Esophagus muscularis mucosa (tissue), 3 donors: ENCODE data around the gene STAT5B.

Source experiments
- POLR2A ChIP-seq: fragments of 450-650 bp; IDR thresholded peaks from one replicate; pipeline ENCODE4 v1.6.1; 2017; ENCODE audit warnings: antibody characterized with exemption, moderate library complexity, mild to moderate bottlenecking, low read depth
- POLR2AphosphoS5 ChIP-seq, 2 donors: sonication (generic); formaldehyde crosslinking; IDR thresholded peaks; one replicate each; pipeline ENCODE4 v1.6.1; 2017; ENCODE audit warnings: antibody characterized with exemption in 2 of 2
- TF ChIP-seq, protein P1 (sequence below), 3 experiments: fragments of 200-600 bp in 2 of 3; fragments of 450-650 bp in 1 of 3; sonication (generic) in 2 of 3; IDR thresholded peaks; one replicate each; pipeline ENCODE4 v1.5.1; 2017 to 2019; ENCODE audit warnings: antibody characterized with exemption in 3 of 3, mild to moderate bottlenecking in 2 of 3, moderate library complexity in 1 of 3

DNA sequence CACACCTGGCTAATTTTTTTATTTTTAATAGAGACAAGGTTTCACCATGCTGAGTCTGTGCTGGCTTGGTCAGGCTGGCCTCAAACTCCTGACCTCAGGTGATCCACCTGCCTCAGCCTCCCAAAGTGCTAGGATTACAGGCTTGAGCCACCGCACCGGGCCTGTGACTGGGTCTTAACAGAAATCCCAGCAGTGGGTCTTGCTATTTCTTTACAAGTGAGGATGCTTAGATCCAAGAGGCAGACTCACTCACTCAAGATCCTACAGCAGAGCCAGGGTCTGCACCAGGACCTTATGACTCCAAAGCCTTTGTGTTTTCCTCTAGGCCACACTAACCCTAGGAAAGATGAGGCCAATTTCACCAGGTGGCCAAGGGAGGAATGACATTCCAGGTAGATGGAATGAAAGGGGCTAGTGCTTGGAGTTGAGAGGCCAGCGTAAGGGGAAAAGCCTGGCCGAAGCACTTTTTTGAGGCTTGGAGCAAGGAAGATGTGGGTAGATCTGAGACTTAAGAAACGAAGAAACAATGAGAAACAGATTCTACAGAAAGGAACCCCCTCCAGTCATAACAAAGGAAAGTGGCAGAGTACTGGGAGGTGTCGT lies 6.4 kb upstream of the STAT5B start:
- TF ChIP-seq, protein P1, sequence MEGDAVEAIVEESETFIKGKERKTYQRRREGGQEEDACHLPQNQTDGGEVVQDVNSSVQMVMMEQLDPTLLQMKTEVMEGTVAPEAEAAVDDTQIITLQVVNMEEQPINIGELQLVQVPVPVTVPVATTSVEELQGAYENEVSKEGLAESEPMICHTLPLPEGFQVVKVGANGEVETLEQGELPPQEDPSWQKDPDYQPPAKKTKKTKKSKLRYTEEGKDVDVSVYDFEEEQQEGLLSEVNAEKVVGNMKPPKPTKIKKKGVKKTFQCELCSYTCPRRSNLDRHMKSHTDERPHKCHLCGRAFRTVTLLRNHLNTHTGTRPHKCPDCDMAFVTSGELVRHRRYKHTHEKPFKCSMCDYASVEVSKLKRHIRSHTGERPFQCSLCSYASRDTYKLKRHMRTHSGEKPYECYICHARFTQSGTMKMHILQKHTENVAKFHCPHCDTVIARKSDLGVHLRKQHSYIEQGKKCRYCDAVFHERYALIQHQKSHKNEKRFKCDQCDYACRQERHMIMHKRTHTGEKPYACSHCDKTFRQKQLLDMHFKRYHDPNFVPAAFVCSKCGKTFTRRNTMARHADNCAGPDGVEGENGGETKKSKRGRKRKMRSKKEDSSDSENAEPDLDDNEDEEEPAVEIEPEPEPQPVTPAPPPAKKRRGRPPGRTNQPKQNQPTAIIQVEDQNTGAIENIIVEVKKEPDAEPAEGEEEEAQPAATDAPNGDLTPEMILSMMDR (IDR thresholded peaks at IDR 0.05) = no peak
- TF ChIP-seq POLR2AphosphoS5 (IDR thresholded peaks at IDR 0.05) (no peak), POLR2A (no peak)
